Breast epithelium (tissue), 4 donors: ENCODE measurements around the gene ZMAT5. TPM values are rescaled to one million over a fixed set of nuclear protein-coding genes. Genes with fewer than 3 reads are reported as not detected.
A peak's percentile ranks its signal among the peaks of the same experiment; 100 is the strongest.

Experiments
- DNase-seq, 2 donors: peaks; one replicate each; pipeline ENCODE4 v3.0.0-alpha.2; 2019; ENCODE audit warnings: low spot score in 2 of 2
- H3K27ac ChIP-seq, 2 donors: fragments of 200-600 bp; sonication (generic) in 1 of 2; one replicate each; pipeline ENCODE4 v1.5.1; 2016 to 2019; ENCODE audit warnings: mild to moderate bottlenecking in 1 of 2
- H3K27me3 ChIP-seq, 2 donors: fragments of 200-600 bp; sonication (generic) in 1 of 2; one replicate each; pipeline versions ENCODE4 v1.5.1 to v1.6.0; 2017 to 2019; ENCODE audit warnings: control low read depth in 1 of 2, mild to moderate bottlenecking in 1 of 2
- H3K36me3 ChIP-seq: fragments of 200-600 bp; one replicate; pipeline ENCODE4 v1.5.1; 2019
- H3K4me1 ChIP-seq, 2 donors: fragments of 200-600 bp; sonication (generic); one replicate each; pipeline ENCODE4 v1.5.1; 2016 to 2019; ENCODE audit warnings: control low read depth in 1 of 2
- H3K4me3 ChIP-seq, 3 donors: fragments of 200-600 bp; sonication (generic); 1 replicate in 2 of 3; 2 replicates in 1 of 3; pipeline ENCODE4 v1.5.1; 2016 to 2019; ENCODE audit warnings: mild to moderate bottlenecking in 3 of 3, moderate library complexity in 2 of 3
- H3K9me3 ChIP-seq, 2 donors: fragments of 200-600 bp; sonication (generic) in 1 of 2; one replicate each; pipeline ENCODE4 v1.5.1; 2016 to 2019; ENCODE audit warnings: control low read depth in 1 of 2
- CTCF ChIP-seq, 3 donors: fragments of 450-650 bp; IDR thresholded peaks; one replicate each; pipeline ENCODE4 v1.5.1; 2016 to 2017; ENCODE audit warnings: antibody characterized with exemption in 3 of 3, mild to moderate bottlenecking in 3 of 3, moderate library complexity in 3 of 3
- POLR2A ChIP-seq: fragments of 450-650 bp; IDR thresholded peaks from one replicate; pipeline ENCODE4 v1.6.1; 2016; ENCODE audit warnings: antibody characterized with exemption, mild to moderate bottlenecking, moderate library complexity
- POLR2AphosphoS5 ChIP-seq, 3 donors: sonication (generic); formaldehyde crosslinking; IDR thresholded peaks; one replicate each; pipeline ENCODE4 v1.6.1; 2017; ENCODE audit warnings: antibody characterized with exemption in 3 of 3
- intact Hi-C: fragments of 100-400 bp; cut with DNase I; formaldehyde crosslinking; loops from one replicate; pipeline ENCODE4 v1.15.1; 2023; ENCODE audit warnings: low total_unique reads
- total RNA-seq, 3 donors: library from RNA; depleted of rRNA; stranded (reverse); fragments of >200 nt; gene quantifications; one replicate each; pipeline ENCODE4 v1.1.0, GENCODE V29; 2016

ZMAT5 gene
- total RNA-seq, 3 donors from 2014 or later = 22.5 to 26.2 (median 23.0) TPM

- Histone ChIP-seq H3K4me1 (no peaks in the 10 kb centered on the region), H3K36me3 (no peaks in the 10 kb centered on the region), H3K27ac (no peak overlapping the region), H3K4me3 (no peak overlapping the region), H3K9me3 (no peaks in the 10 kb centered on the region), H3K27me3 (peaks cover 12 to 38% of the 10 kb centered on the region in 2 donors)
- TF ChIP-seq POLR2AphosphoS5 (IDR thresholded peaks at IDR 0.05) (no peak), CTCF (IDR thresholded peaks at IDR 0.05) (no peak), POLR2A (no peak)
- intact Hi-C loops = no loop called here
- DNase-seq = no peak
These were observed 49.0 kb downstream of the ZMAT5 start for GRCh38 chr22:29717789-29718188.

GRCh38 chr22:29716814-29717545, 49.8 kb downstream of the ZMAT5 start:
- TF ChIP-seq POLR2A (no peak), CTCF (IDR thresholded peaks at IDR 0.05) (no peak), POLR2AphosphoS5 (IDR thresholded peaks at IDR 0.05) (no peak)
- H3K27me3 ChIP-seq = peaks cover 12 to 37% of the 10 kb centered on the region in 2 donors
- DNase-seq = peak in 1 of 2 donors; percentile 40
- H3K4me1 ChIP-seq = no peaks in the 10 kb centered on the region
- H3K27ac ChIP-seq = no peak overlapping the region
- H3K4me3 ChIP-seq = no peak overlapping the region
- no peaks in the 10 kb centered on the region for H3K9me3 ChIP-seq
- intact Hi-C loops = no loop called here
- H3K36me3 ChIP-seq = no peaks in the 10 kb centered on the region

- H3K4me1 ChIP-seq = no peaks in the 10 kb centered on the region
- H3K27me3 ChIP-seq = peaks cover 5 to 30% of the 10 kb centered on the region in 2 donors
- H3K36me3 ChIP-seq = no peaks in the 10 kb centered on the region
- DNase-seq = no peak
- no peak overlapping the region for H3K27ac ChIP-seq
- H3K9me3 ChIP-seq = no peaks in the 10 kb centered on the region
- H3K4me3 ChIP-seq = no peak overlapping the region
- intact Hi-C loops = no loop called here
- no peak for TF ChIP-seq POLR2A
These were observed 51.1 kb downstream of the ZMAT5 start for GRCh38 chr22:29715705-29716104.

GRCh38 chr22:29715240-29715639, 51.6 kb downstream of the ZMAT5 start:
- H3K27ac ChIP-seq = no peak overlapping the region
- no peaks in the 10 kb centered on the region for H3K9me3 ChIP-seq
- intact Hi-C loops = no loop called here
- TF ChIP-seq POLR2AphosphoS5 (IDR thresholded peaks at IDR 0.05) (no peak), CTCF (IDR thresholded peaks at IDR 0.05) (no peak)
- no peaks in the 10 kb centered on the region for H3K36me3 ChIP-seq
- H3K4me3 ChIP-seq = no peak overlapping the region
- no peaks in the 10 kb centered on the region for H3K4me1 ChIP-seq
- DNase-seq = no peak
- H3K27me3 ChIP-seq = peaks cover under 1 to 26% of the 10 kb centered on the region in 2 donors

DNA sequence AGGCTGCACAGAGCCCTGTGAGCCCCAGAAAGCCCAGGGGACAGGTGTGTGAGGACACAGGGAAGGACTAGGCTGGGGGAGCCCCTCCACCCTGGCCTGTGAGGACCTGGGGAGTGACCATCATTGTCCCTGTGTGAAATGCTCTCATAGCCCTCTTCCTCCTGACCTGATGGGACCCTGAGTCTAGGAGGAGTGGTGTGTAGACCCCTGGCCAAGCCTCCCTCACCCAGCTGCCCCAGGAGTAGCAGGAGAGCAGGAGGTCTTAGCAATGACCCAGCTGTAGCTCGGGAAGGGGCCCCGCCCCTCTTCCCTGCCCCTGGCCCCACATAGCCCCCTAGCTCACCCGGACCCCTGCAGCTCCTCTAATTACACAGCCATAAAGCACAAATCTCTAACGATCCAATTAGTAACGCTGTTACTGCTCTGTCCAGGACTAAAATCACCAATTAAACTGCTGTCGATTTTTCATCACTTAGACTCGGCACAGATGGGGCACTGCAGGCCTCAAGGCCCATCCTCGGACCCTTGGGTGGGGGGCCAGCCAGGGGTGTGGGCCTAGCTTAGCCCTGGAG, 53.6 kb downstream of the ZMAT5 start:
- peaks cover 0 to 9% of the 10 kb centered on the region in 2 donors for H3K27me3 ChIP-seq

More for the DNA sequence above, 53.6 kb downstream of the ZMAT5 start:
- no peak for DNase-seq
- Histone ChIP-seq H3K9me3 (no peaks in the 10 kb centered on the region), H3K4me3 (no peak overlapping the region), H3K4me1 (no peaks in the 10 kb centered on the region), H3K36me3 (no peaks in the 10 kb centered on the region), H3K27ac (no peak overlapping the region)
- intact Hi-C loops = loop anchor here (5.0 kb wide), 1 partner anchor 789 kb away; no protein-coding TSS in a partner anchor
- no peak for TF ChIP-seq POLR2A
- no peak for TF ChIP-seq POLR2AphosphoS5 (IDR thresholded peaks at IDR 0.05)
- TF ChIP-seq CTCF (IDR thresholded peaks at IDR 0.05) = no peak
